GM21423 (cell line): ENCODE results near the gene STIL.
"Not testable (repeated sequence)": the region's sequence is repeated elsewhere in the genome, so short reads cannot be mapped to it uniquely, and the experiment has no call there.

Experiments
- ATAC-seq: cut with Tn5 transposase; IDR thresholded peaks from one replicate; pipeline ENCODE4 v1.9.1; 2021; ENCODE audit warnings: mild to moderate bottlenecking, moderate library complexity; ENCODE audit not compliant: unreplicated experiment

Gene STIL

DNA sequence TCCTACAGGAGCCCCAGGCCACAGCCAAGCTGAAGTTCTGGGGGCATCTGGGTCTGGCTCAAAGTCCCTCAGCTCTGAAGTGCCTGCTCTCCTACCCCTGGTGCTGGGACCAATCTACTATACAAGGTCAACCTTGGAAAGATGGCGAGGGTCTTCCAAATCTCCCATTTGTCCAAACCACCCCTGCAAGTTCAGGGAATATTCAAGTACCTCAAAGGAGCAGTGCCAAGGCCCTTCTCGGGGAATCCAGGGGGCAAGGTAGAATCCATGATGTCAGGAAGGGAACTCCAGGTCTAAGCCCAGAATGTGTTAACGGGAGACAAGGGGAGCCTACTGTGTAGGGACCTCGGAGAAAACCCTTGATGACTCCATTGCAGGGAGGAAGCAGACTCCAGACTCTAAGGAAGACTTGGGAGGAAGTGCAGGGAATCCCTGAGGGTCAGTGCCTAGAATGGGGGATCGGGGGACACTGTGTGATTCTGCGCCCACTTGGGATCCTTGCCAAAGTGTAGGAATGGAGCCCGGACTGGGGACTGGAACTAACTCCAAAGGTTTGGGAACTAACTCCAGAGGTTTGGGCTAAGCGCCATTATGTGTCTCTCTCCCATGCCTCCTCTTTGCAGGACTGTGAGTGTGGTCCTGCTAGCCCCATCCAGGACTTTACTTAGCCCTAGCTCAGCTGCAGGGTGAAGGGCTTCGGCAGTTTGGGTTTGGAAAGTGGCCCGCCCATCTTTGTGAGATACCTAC lies 90.6 kb downstream of the STIL start:
- no peak for ATAC-seq

DNA sequence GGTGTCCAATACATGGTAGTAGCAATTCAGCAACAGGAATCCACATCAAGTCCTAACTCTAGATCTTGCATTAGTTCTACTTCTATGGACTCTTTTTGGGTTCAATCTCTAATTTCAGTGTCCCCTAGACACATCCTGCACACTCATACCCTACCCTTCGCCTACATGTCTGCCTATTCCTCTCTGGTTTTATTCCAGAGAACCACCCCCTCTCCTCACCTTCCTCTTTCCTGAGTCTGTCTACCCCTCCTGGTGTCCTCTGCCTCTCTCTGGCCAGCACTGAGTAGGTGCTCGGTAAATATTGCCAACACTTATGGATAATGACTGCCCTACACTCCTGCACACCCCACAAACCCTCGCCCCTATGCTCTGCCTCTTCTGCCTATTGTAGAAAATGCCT lies 91.5 kb downstream of the STIL start:
- no peak for ATAC-seq

DNA sequence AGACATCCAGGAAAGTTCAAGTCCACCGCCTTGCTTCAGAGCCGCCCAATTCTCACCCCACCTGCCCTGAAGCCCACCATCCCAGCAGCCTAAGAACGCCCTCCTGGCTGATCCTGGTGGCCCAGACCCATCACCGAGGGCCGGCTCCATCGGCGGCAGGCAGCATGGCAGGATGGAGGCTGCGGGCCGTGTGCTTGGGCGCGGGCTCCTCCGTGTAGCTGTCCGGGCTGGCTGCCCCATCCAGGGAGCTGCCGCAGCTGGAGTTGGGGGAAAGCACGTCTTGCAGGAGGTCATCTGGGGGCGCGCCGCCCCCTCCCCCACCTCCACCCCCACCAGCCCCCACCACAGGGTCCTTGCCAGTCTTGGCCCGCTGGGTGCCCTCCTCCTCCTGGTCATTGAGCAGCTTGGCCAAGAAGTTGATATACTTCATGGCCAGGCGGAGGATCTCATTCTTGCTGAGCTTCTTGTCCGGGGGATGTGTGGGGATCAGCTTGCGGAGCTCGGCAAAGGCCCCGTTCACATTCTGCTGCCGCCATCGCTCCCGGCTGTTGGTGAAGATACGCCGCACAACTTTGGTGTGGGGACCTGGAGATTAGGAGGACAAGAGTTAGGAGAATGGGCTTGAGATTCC lies 94.2 kb downstream of the STIL start:
- no peak for ATAC-seq

- ATAC-seq, result no peak
These were observed 94.9 kb downstream of the STIL start for GRCh38 chr1:47219001-47219400.

GRCh38 chr1:47216278-47217059 lies 97.5 kb downstream of the STIL start:
- ATAC-seq, result no peak

DNA sequence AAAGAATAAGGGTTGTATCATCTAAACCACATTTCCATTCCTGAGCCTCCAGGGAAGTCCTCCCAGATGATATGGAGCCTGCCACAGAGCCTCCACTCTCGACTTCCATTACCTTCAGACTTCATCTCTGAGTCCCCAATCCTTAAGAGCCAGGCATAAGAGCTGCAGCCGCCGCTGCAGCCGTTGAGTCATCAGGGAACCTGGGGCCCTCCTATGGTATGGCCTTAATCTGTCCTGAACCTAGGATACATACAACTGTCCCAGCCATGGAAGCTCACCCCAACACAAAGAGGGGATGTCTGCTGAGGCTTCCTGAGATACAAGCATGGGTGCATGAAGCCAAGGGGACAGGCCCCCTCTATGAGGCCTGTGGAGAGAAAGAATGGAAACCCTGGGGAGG lies 98.2 kb downstream of the STIL start:
- no peak for ATAC-seq

- no peak for ATAC-seq
These were observed 99.4 kb downstream of the STIL start for GRCh38 chr1:47214549-47214948.

DNA sequence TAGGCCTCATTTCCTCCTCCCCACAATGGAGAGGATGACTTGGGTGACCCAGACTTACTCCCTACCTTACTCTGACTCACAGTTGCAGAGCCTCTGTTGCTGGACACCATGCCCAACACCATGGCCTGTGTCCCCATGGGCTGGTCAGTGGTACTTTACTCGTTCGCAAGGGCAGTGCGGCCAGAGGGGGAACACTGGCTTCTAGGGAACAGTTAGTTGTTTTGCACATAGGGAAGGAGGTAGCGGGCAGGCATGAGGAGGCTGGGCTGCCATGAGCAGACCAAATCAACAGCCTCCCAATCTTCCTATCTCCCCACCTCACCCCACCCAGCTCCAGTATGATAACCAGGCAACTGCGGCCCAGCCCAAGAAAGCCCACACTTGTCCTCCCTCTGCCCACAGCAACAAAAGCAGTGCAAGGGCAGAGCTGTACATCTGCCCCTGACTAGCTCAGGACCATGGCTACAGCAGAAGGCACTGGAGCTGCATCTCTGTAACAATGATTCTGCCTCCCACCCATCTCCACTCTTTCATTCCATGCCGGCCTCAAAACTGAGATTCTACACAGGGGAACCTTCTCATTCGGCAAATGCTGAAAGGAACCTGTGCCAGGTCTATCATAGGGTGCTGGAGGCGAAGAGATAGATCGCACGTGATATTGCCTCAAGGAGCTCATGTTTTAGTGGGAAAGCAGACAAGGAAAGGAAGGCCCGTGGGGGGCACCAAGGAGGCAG lies 100.5 kb downstream of the STIL start:
- ATAC-seq, result no peak

GRCh38 chr1:47212636-47213229 lies 101.2 kb downstream of the STIL start:
- no peak for ATAC-seq

DNA sequence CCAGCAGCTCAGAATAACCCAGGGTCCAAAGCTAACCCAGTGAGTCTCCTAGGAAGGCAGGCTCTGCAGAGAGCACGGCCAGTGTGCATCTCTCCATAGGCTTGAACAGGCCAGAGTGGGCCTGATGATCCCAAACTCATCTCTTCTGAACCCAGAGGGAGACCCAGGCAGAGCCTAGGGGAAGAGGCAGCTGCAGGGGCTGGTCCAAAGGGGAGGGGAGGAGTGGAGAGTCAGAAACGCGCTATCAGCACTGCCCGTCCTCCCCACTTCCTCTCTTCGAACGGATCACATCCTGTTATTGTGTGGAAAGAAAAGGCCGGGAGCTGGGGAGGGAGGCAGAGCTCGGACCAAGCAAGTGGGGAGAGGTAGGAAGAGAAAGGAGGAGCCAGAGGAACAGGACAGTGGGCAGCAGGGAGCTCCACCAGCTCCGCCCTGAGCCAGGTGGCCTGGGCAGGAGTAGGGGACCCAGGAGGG lies 102.1 kb downstream of the STIL start:
- ATAC-seq, result no peak

- ATAC-seq, result no peak
These were observed 103.3 kb downstream of the STIL start for GRCh38 chr1:47210666-47211065.

DNA sequence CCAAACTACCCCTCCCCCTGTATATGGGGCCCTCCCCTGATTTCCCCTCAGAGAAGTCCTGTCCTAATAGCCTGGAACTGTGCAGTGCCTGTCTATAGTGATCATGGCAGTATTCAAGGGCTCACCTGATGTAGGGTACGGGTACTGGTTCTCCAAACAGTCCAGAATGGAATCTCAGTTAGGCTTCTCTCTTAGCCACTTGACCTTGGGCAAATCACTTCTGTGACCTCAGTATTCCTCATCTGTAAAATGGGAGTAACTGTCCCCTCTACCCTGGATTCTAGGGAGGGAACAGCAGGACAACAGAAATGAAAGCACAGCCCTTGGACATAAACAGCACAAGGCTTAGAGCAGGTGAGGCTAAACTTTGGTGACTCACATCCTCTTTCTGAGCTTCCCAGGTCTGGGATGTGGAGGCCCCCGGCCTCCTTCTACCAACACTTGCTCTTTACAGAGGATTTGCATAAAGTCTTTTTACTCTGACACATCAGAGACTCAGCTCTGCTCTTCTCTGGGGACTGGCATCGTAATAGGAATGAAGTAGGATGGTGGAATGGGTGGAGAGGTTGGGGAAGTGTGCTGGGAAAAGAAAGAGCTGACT lies 104.1 kb downstream of the STIL start:
- ATAC-seq, result no peak

- no peak for ATAC-seq
These were observed 104.9 kb downstream of the STIL start for GRCh38 chr1:47209091-47209490.

GRCh38 chr1:47208374-47208850 lies 105.5 kb downstream of the STIL start:
- ATAC-seq, result no peak

GRCh38 chr1:47207803-47208373 lies 106.1 kb downstream of the STIL start:
- ATAC-seq, result no peak

- no peak for ATAC-seq
These were observed 108.0 kb downstream of the STIL start for GRCh38 chr1:47205918-47206317.

DNA sequence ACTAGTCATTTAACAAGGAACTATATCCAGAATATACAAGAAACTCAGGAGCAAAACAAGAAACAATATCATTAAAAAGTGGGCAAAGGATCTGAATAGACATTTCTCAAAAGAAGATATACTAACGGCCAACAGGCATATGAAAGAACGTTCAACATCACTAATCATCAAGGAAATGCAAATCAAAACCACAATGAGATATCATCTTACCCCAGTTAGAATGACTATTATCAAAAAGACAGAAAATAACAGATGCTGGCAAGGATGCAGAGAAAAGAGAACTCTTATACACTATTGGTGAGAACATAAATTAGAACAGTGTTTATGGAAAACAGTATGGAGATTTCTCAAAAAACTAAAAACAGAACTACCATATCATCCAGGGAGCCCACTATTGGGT lies 110.4 kb downstream of the STIL start:
- ATAC-seq, result not testable (repeated sequence)

- ATAC-seq, result no peak
These were observed 112.8 kb downstream of the STIL start for GRCh38 chr1:47201179-47201578.
